H9 (cell line): ENCODE data around the gene ATF5. TPM values are rescaled to one million over a fixed set of nuclear protein-coding genes. Genes with fewer than 3 reads are reported as not detected.

Experiments
- DNase-seq: peaks from one replicate; pipeline ENCODE4 v3.0.0-alpha.2; 2017
- H2AFZ ChIP-seq: one replicate; pipeline ENCODE4 v1.6.1; 2013; ENCODE audit warnings: mild to moderate bottlenecking, low read length, control low read depth, moderate library complexity
- H2AK5ac ChIP-seq: 2 replicates; pipeline ENCODE4 v1.6.1; 2013; ENCODE audit warnings: low read length, control low read depth, mixed read lengths; ENCODE audit not compliant: insufficient read length
- H2BK120ac ChIP-seq: one replicate; pipeline ENCODE4 v1.6.1; 2013; ENCODE audit warnings: low read depth, mild to moderate bottlenecking, low read length, control low read depth, inconsistent platforms; ENCODE audit not compliant: poor library complexity, severe bottlenecking
- H2BK12ac ChIP-seq: 2 replicates; pipeline ENCODE4 v1.6.1; 2013; ENCODE audit warnings: low read length, control low read depth, mixed read lengths, low read depth; ENCODE audit not compliant: insufficient read length
- H2BK15ac ChIP-seq: 2 replicates; pipeline ENCODE4 v1.6.1; 2013; ENCODE audit warnings: low read depth, low read length, control low read depth
- H2BK20ac ChIP-seq: one replicate; pipeline ENCODE4 v1.6.1; 2013; ENCODE audit warnings: low read depth, mild to moderate bottlenecking, low read length, control low read depth, inconsistent platforms; ENCODE audit not compliant: poor library complexity, severe bottlenecking
- H2BK5ac ChIP-seq: 2 replicates; pipeline ENCODE4 v1.6.1; 2013; ENCODE audit warnings: low read length, control low read depth, mixed read lengths; ENCODE audit not compliant: insufficient read length
- H3K14ac ChIP-seq: 2 replicates; pipeline ENCODE4 v1.6.1; 2013; ENCODE audit warnings: low read length, control low read depth; ENCODE audit not compliant: insufficient read depth
- H3K18ac ChIP-seq: 2 replicates; pipeline ENCODE4 v1.6.1; 2013; ENCODE audit warnings: low read depth, mild to moderate bottlenecking, mixed read lengths, low read length, control low read depth; ENCODE audit not compliant: insufficient read length
- H3K23ac ChIP-seq: 2 replicates; pipeline ENCODE4 v1.6.1; 2013; ENCODE audit warnings: low read length, control low read depth, mixed read lengths, low read depth; ENCODE audit not compliant: insufficient read length
- H3K23me2 ChIP-seq: 2 replicates; pipeline ENCODE4 v1.6.1; 2013; ENCODE audit warnings: low read depth, mild to moderate bottlenecking, mixed read lengths, low read length, control low read depth; ENCODE audit not compliant: insufficient read length, poor library complexity, severe bottlenecking
- H3K27ac ChIP-seq: 2 replicates; pipeline ENCODE4 v1.5.1; 2013; ENCODE audit warnings: low read length, control low read depth, mixed read lengths, low read depth; ENCODE audit not compliant: insufficient read length
- H3K27me3 ChIP-seq: 2 replicates; pipeline ENCODE4 v1.6.1; 2013; ENCODE audit warnings: low read length, control low read depth, inconsistent platforms; ENCODE audit not compliant: insufficient read depth
- H3K4ac ChIP-seq: 2 replicates; pipeline ENCODE4 v1.6.1; 2013; ENCODE audit warnings: low read depth, mild to moderate bottlenecking, control low read depth, inconsistent platforms, low read length, moderate library complexity
- H3K4me1 ChIP-seq: 2 replicates; pipeline ENCODE4 v1.6.1; 2013; ENCODE audit warnings: low read length, control low read depth, inconsistent platforms; ENCODE audit not compliant: insufficient read depth
- H3K4me2 ChIP-seq: 2 replicates; pipeline ENCODE4 v1.6.1; 2013; ENCODE audit warnings: low read length, control low read depth, mixed read lengths; ENCODE audit not compliant: insufficient read length, insufficient read depth
- H3K56ac ChIP-seq: 2 replicates; pipeline ENCODE4 v1.6.1; 2013; ENCODE audit warnings: low read depth, mild to moderate bottlenecking, mixed read lengths, low read length, control low read depth; ENCODE audit not compliant: insufficient read length
- H3K79me1 ChIP-seq: 2 replicates; pipeline ENCODE4 v1.6.1; 2013; ENCODE audit warnings: low read depth, mild to moderate bottlenecking, moderate library complexity, low read length, control low read depth, inconsistent platforms; ENCODE audit not compliant: insufficient read depth, poor library complexity, severe bottlenecking
- H3K79me2 ChIP-seq: 2 replicates; pipeline ENCODE4 v1.6.1; 2013; ENCODE audit warnings: low read length, control low read depth, inconsistent platforms; ENCODE audit not compliant: insufficient read depth
- H3K9ac ChIP-seq: 2 replicates; pipeline ENCODE4 v1.6.1; 2013; ENCODE audit warnings: low read length, control low read depth, mixed read lengths; ENCODE audit not compliant: insufficient read length; ENCODE audit errors: extremely low read depth
- H3K9me3 ChIP-seq: one replicate; pipeline ENCODE4 v1.6.1; 2013; ENCODE audit warnings: low read depth, low read length, inconsistent platforms; ENCODE audit not compliant: control insufficient read depth
- H3T11ph ChIP-seq: one replicate; pipeline ENCODE4 v1.6.1; 2013; ENCODE audit warnings: mild to moderate bottlenecking, low read length, control low read depth, inconsistent platforms
- H4K20me1 ChIP-seq: one replicate; pipeline ENCODE4 v1.6.1; 2013; ENCODE audit not compliant: control insufficient read depth, insufficient read length, insufficient read depth
- H4K5ac ChIP-seq: 2 replicates; pipeline ENCODE4 v1.6.1; 2013; ENCODE audit warnings: low read depth, mild to moderate bottlenecking, mixed read lengths, low read length, control low read depth; ENCODE audit not compliant: insufficient read length
- H4K8ac ChIP-seq: replicated peaks from 2 replicates; pipeline ENCODE4 v1.6.1; 2013; ENCODE audit warnings: low read length, control low read depth, mixed read lengths, low read depth; ENCODE audit not compliant: insufficient read length
- H4K91ac ChIP-seq: 2 replicates; pipeline ENCODE4 v1.6.1; 2013; ENCODE audit warnings: low read depth, mild to moderate bottlenecking, moderate library complexity, mixed read lengths, low read length, control low read depth; ENCODE audit not compliant: insufficient read length
- H3K27ac Mint-ChIP-seq, 3 experiments: 2 replicates in 2 of 3; 3 replicates in 1 of 3; pipeline ENCODE4 v1.8.0; 2020 to 2021; ENCODE audit warnings: mixed read lengths in 3 of 3, mild to moderate bottlenecking in 1 of 3, moderate library complexity in 1 of 3
- H3K27me3 Mint-ChIP-seq: 2 replicates; pipeline ENCODE4 v1.8.0; 2021; ENCODE audit warnings: low read depth, mild to moderate bottlenecking, moderate library complexity, mixed read lengths
- H3K36me3 Mint-ChIP-seq, 3 experiments: 2 replicates in 2 of 3; 3 replicates in 1 of 3; pipeline ENCODE4 v1.8.0; 2020 to 2021; ENCODE audit warnings: low read depth in 3 of 3, mixed read lengths in 3 of 3; ENCODE audit not compliant: insufficient read depth in 1 of 3
- H3K4me1 Mint-ChIP-seq, 2 experiments: 2 replicates each; pipeline ENCODE4 v1.8.0; 2020; ENCODE audit warnings: mixed read lengths in 2 of 2
- H3K4me3 Mint-ChIP-seq, 2 experiments: 2 replicates in 1 of 2; 3 replicates in 1 of 2; pipeline ENCODE4 v1.8.0; 2020 to 2021; ENCODE audit warnings: mild to moderate bottlenecking in 2 of 2, mixed read lengths in 2 of 2, moderate library complexity in 1 of 2
- H3K9me3 Mint-ChIP-seq, 2 experiments: 2 replicates in 1 of 2; 3 replicates in 1 of 2; pipeline ENCODE4 v1.8.0; 2020; ENCODE audit warnings: mild to moderate bottlenecking in 2 of 2, mixed read lengths in 2 of 2, moderate library complexity in 1 of 2
- WGBS: extraction: QIAGEN DNeasy Blood & Tissue Kit; methylation state at CpG from one replicate; pipeline ENCODE4 v1.1.7; 2013; ENCODE audit warnings: missing lambda C conversion rate, low lambda C conversion rate, mixed read lengths; ENCODE audit not compliant: insufficient read length; ENCODE audit errors: extremely low coverage; 5-methylcytosine and 5-hydroxymethylcytosine counted together
- total RNA-seq: library from RNA; stranded (reverse); gene quantifications from 2 replicates; pipeline ENCODE4 v1.2.1, GENCODE V29; 2021
- TF ChIP-seq, protein P1 (sequence below): fragments of 200-600 bp; sonication (generic); conservative IDR thresholded peaks from 3 replicates; pipeline ENCODE4 v1.8.0; 2021; ENCODE audit warnings: antibody characterized with exemption, mild to moderate bottlenecking

ATF5 gene
- total RNA-seq, 1 experiment from 2014 or later = 18.5 TPM

DNA sequence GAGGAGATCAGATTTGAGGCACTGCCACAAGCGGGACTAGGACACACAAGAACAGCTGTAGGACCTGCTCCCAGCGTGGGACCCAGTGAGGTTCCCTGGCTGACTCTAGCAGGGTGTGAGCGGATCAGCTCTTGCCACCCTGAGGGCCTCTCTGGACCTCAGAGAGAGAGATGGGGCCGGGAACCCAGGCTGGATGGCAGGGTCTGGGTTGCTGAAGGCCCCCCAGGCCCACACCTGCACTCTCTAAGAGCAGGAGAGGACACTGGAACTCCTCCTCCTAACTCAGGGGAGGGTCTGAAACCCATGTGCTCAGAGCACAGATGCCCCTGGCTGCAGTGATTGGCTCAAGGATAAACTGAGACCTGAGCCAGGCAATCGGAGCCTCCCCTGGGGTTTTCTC is 18.8 kb upstream of the ATF5 start:
- H3K23ac ChIP-seq = no peak overlapping the region
- TF ChIP-seq, protein P1, sequence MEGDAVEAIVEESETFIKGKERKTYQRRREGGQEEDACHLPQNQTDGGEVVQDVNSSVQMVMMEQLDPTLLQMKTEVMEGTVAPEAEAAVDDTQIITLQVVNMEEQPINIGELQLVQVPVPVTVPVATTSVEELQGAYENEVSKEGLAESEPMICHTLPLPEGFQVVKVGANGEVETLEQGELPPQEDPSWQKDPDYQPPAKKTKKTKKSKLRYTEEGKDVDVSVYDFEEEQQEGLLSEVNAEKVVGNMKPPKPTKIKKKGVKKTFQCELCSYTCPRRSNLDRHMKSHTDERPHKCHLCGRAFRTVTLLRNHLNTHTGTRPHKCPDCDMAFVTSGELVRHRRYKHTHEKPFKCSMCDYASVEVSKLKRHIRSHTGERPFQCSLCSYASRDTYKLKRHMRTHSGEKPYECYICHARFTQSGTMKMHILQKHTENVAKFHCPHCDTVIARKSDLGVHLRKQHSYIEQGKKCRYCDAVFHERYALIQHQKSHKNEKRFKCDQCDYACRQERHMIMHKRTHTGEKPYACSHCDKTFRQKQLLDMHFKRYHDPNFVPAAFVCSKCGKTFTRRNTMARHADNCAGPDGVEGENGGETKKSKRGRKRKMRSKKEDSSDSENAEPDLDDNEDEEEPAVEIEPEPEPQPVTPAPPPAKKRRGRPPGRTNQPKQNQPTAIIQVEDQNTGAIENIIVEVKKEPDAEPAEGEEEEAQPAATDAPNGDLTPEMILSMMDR = no peak
- DNase-seq = no peak
- no peak overlapping the region for H3K14ac ChIP-seq
- no peak overlapping the region for H3K27ac ChIP-seq
- no peak overlapping the region for H4K8ac ChIP-seq
- H2BK5ac ChIP-seq = no peak overlapping the region
- H4K91ac ChIP-seq = no peak overlapping the region
- peaks cover 53 to 86% (median 78%) of the 10 kb centered on the region in 3 experiments for H3K36me3 Mint-ChIP-seq
- peaks cover 6% of the 10 kb centered on the region for H3K79me1 ChIP-seq
- no peaks in the 10 kb centered on the region; the same call in 1 of the 2 replicates for H3K79me2 ChIP-seq
- no CpG with 5 or more reads among the region's 5 CpGs for WGBS
- no peak overlapping the region for H3T11ph ChIP-seq
- H3K4me1 Mint-ChIP-seq = peaks cover 19 to 31% of the 10 kb centered on the region in 2 experiments
- no peak overlapping the region; a peak in 1 of 7 replicates for H3K27ac Mint-ChIP-seq
- H3K27me3 ChIP-seq = no peaks in the 10 kb centered on the region
- no peak overlapping the region for H2AFZ ChIP-seq
- H2BK20ac ChIP-seq = no peak overlapping the region
- H3K56ac ChIP-seq = no peak overlapping the region
- H4K5ac ChIP-seq = no peak overlapping the region
- H4K20me1 ChIP-seq = no peaks in the 10 kb centered on the region
- no peak overlapping the region for H3K9ac ChIP-seq
- no peaks in the 10 kb centered on the region for H3K9me3 Mint-ChIP-seq
- H3K18ac ChIP-seq = no peak overlapping the region
- no peak overlapping the region for H2BK120ac ChIP-seq
- H2BK12ac ChIP-seq = no peak overlapping the region
- no peak overlapping the region for H2AK5ac ChIP-seq
- no peak overlapping the region for H3K4ac ChIP-seq
- peaks cover 3% of the 10 kb centered on the region; the same call in 1 of the 2 replicates for H3K27me3 Mint-ChIP-seq
- no peak overlapping the region for H3K4me2 ChIP-seq
- no peaks in the 10 kb centered on the region for H3K9me3 ChIP-seq
- H2BK15ac ChIP-seq = no peak overlapping the region
- no peaks in the 10 kb centered on the region for H3K23me2 ChIP-seq
- no peaks in the 10 kb centered on the region; the same call in 1 of the 2 replicates for H3K4me1 ChIP-seq
- H3K4me3 Mint-ChIP-seq = no peak overlapping the region
